Epithelial cell of esophagus (primary cell): Measurements from ENCODE around the gene MAPK9.
A peak's percentile ranks its signal among the peaks of the same experiment; 100 is the strongest.

ENCODE experiments used
- DNase-seq: peaks from one replicate; pipeline ENCODE4 v3.0.0; 2010; ENCODE audit warnings: low read depth
- H3K4me3 ChIP-seq: 2 replicates; pipeline ENCODE4 v1.5.1; 2011; ENCODE audit warnings: mild to moderate bottlenecking, low read length, control low read depth
- TF ChIP-seq, protein P1 (sequence below): IDR thresholded peaks from 2 replicates; pipeline ENCODE4 v1.5.1; 2011; ENCODE audit warnings: low read depth, mild to moderate bottlenecking, low read length, control low read depth, inconsistent platforms; ENCODE audit not compliant: insufficient read depth; ENCODE audit errors: missing control alignments

The MAPK9 gene

DNA sequence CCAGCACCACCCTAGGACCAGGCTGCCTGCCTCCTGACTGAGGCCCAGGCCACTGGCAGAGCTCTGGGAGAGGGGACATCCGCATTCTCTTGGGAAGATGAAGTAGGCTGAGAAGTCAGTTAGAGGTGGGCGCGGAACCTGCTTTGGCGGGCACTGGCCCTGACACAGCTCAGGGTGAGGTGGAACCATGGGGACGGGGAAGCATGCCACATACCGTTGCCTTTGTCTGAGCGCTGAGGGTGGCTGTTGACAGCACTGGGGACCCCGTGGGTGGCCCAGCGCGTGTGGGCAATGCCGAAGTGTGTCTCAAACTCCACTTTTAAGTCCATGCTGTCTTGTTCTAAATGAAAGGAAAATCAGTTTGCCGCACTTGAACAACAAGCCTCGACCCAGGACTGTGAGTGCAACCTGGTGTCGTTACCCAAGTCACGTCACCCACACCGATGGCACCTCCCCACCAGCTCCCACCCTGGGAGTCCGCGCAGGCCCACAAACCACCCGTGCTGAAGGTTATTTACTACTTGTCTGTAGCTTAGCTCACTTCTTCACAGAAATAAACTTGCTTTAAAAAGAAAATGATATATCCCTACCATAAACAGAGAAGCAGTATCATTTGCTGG lies 43.8 kb upstream of the MAPK9 start:
- no peak overlapping the region for H3K4me3 ChIP-seq
- no peak for DNase-seq
- TF ChIP-seq, protein P1, sequence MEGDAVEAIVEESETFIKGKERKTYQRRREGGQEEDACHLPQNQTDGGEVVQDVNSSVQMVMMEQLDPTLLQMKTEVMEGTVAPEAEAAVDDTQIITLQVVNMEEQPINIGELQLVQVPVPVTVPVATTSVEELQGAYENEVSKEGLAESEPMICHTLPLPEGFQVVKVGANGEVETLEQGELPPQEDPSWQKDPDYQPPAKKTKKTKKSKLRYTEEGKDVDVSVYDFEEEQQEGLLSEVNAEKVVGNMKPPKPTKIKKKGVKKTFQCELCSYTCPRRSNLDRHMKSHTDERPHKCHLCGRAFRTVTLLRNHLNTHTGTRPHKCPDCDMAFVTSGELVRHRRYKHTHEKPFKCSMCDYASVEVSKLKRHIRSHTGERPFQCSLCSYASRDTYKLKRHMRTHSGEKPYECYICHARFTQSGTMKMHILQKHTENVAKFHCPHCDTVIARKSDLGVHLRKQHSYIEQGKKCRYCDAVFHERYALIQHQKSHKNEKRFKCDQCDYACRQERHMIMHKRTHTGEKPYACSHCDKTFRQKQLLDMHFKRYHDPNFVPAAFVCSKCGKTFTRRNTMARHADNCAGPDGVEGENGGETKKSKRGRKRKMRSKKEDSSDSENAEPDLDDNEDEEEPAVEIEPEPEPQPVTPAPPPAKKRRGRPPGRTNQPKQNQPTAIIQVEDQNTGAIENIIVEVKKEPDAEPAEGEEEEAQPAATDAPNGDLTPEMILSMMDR: no peak

DNA sequence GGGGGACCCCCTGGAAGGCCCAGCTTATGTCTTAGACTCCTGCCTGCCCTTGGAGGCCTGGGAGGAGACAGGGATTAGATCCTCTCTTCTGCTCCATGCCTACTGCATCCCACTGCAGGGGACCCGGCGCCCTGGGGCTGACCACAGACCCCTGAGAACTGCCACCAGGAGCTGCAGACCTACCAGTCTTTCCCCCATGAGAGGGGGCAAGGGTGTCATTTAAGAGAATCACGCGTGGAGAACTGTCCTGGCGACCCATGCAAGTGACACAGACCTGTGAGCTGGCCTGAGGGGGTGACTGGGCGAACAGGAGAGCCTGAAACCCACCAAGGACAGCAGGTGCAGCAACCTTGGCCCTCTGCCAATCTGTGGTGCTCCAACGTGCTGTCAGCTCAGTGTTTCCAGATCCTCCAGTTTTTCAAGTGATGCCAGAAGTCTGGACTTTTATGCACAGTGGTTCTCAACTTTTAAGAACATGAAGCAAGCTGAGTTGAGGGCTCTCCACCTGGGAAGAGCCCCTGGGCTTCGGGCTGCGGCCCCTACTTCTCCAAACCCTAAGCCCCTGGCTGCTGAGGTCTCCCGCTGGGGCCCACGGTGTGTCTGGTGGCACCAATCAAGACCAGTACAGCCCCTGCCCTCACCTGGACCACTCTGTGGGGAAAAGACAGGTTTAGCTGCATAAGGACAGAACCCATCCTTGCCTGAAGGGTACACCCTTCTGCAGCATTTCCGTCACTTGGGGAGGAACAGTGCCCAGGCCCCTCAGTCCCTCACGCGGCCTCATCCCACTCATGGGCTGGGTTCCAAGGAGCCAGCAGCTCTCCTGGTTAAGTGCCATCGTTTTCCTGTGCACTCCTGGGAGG lies 43.1 kb upstream of the MAPK9 start:
- no peak for DNase-seq
- TF ChIP-seq, protein P1: no peak

DNA sequence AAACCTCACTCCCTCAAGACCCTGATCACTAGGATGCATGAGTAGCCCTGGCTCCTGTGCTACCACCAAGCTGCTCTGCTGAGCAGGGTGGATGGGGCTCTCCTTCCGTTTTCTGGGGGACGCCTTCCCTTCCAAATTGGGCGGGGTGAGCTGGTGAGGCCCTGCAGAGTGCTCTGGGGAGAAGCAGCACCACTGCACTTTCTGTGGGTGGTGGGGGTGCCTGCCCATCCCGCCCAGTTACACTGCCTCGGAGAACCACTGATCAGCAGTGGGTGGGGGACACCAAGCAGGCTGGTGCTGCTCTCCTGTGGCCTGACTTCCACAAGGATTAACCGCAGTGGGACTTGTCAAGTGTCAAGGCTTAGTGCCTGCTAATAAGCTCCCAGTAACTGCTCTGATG lies 42.3 kb upstream of the MAPK9 start:
- DNase-seq: no peak
- TF ChIP-seq, protein P1: no peak
- H3K4me3 ChIP-seq: no peak overlapping the region

More for the DNA sequence above, 43.1 kb upstream of the MAPK9 start:
- no peak overlapping the region for H3K4me3 ChIP-seq

DNA sequence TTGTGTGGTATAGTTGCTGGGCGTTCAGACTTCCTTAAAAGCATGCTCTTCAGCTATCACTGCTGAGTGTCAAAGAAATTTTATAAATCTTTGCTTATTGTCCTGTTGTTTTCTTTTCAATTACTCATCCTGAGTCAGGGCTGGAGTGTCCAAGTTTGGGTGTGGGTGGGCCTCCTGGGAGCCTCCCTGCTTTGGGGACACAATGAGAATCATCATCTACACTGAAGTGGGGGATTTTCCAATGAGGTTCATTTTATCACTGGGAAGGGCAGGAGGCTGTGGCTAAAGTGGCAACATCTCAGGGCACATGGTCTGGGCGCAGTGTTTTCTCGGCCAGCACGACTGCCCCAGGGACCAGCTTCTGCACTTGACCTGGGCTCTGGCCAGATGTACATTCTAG lies 41.8 kb upstream of the MAPK9 start:
- no peak overlapping the region for H3K4me3 ChIP-seq
- DNase-seq: peak; percentile 14
- TF ChIP-seq, protein P1: no peak

DNA sequence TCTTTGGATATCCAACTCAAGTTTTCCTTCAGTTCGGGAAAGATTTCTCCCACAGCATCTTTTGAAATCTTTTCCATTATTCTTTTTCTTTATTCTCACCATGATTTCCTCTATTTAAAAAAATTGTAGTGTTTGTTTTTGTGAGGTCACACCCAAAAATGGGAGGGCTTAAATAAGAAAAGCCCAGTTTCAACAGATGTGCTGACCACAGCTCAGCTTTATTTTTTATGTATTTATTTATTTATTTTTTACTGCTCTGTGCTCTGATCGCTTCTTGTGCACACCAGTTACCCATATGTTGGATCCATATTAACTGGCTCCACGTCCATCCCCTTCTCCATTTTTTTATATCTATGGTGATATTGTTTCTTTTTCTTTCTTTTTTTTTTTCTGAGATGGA lies 41.0 kb upstream of the MAPK9 start:
- TF ChIP-seq, protein P1: no peak
- no peak overlapping the region for H3K4me3 ChIP-seq

DNA sequence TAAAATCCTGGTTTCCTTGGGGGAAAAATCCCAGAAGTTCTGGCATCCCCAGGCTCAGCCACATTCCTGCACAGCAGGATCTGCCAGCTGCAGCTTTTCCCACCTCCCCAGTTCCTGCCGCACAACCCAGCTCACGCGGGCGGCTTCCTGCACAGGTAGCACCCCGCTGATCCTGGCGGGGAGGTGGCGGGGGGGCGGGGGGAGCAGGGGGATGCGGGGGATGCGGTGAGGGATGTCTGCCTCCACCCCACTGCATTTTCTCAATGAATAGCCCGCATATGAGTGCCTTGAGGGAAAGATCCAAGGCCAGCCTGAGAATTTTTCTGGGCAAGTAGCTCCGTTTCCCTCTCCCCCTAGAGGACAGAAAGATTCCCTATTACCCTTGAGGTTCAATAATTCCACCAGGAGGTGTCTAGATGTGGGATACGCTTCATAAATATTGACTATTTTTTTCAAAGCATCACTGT lies 40.2 kb upstream of the MAPK9 start:
- H3K4me3 ChIP-seq: no peak overlapping the region
- TF ChIP-seq, protein P1: no peak
- no peak for DNase-seq

More for the DNA sequence above, 41.0 kb upstream of the MAPK9 start:
- DNase-seq: no peak
